Measurements from ENCODE around the gene EXOSC7. TPM values are rescaled to one million over a fixed set of nuclear protein-coding genes. Genes with fewer than 3 reads are reported as not detected.

The EXOSC7 gene
- polyA plus RNA-seq, 1 donor (not counting 4 experiments of a cell fraction or from before 2014, with no cell fraction given), result 94.4 TPM

- no peaks in the 10 kb centered on the region for H3K27me3 ChIP-seq (ENCODE audit: control insufficient read depth, extremely low read depth, insufficient read depth, low read length)
- dilution Hi-C loops (cut with MboI; ENCODE audit: extremely low pct_ligation_motif_present, low sequenced_read_pairs), result no loop called here
- DNase-seq (ENCODE audit: low read depth, low spot score) (no peak), FAIRE-seq (no peak)
- peaks cover 29% of the 10 kb centered on the region for H3K4me1 ChIP-seq (ENCODE audit: control insufficient read depth, extremely low read depth, insufficient read depth, low read length)
- TF ChIP-seq EZH2 (IDR thresholded peaks at IDR 0.05; ENCODE audit: low read length) (no peak), CTCF (optimal IDR thresholded peaks at IDR 0.05 in 1 of 3, IDR thresholded peaks at IDR 0.05 in 1 of 3, conservative IDR thresholded peaks at IDR 0.05 in 1 of 3; ENCODE audit: extremely low read depth in 1 of 3, insufficient read depth in 2 of 3, low read length in 3 of 3) (no peak)
- H4K20me1 ChIP-seq (ENCODE audit: control insufficient read depth, extremely low read depth, insufficient read depth, low read length), result no peaks in the 10 kb centered on the region
- no peak overlapping the region for H3K9ac ChIP-seq (ENCODE audit: control insufficient read depth, extremely low read depth, insufficient read depth, low read length)
- no peaks in the 10 kb centered on the region for H3K9me1 ChIP-seq (ENCODE audit: control insufficient read depth, extremely low read depth, insufficient read depth, low read length)
- no peak overlapping the region for H3K4me3 ChIP-seq (ENCODE audit: control insufficient read depth in 2 of 3, extremely low read depth in 1 of 3, insufficient read depth in 2 of 3, low read depth in 1 of 3, low read length in 3 of 3)
- H3K9me3 ChIP-seq (ENCODE audit: control insufficient read depth, low read depth, low read length), result no peaks in the 10 kb centered on the region
- H3K79me2 ChIP-seq (ENCODE audit: control insufficient read depth, insufficient read depth, low read length), result no peaks in the 10 kb centered on the region
- H3K4me2 ChIP-seq (ENCODE audit: control insufficient read depth, extremely low read depth, insufficient read depth, low read depth, low read length), result no peak overlapping the region
- H2AFZ ChIP-seq (ENCODE audit: control insufficient read depth, low read length), result no peak overlapping the region
- no peak overlapping the region for H3K27ac ChIP-seq (ENCODE audit: control insufficient read depth, insufficient read depth, low read length)
- peaks cover 29 to 40% of the 10 kb centered on the region in 2 experiments for H3K36me3 ChIP-seq (ENCODE audit: control insufficient read depth in 2 of 2, extremely low read depth in 1 of 2, insufficient read depth in 2 of 2, low read length in 2 of 2)
These were observed 31.0 kb downstream of the EXOSC7 start for GRCh38 chr3:45007091-45007490.

- no peak overlapping the region for H3K27ac ChIP-seq (ENCODE audit: control insufficient read depth, insufficient read depth, low read length)
- H3K4me3 ChIP-seq (ENCODE audit: control insufficient read depth in 2 of 3, extremely low read depth in 1 of 3, insufficient read depth in 2 of 3, low read depth in 1 of 3, low read length in 3 of 3), result no peak overlapping the region
- no peaks in the 10 kb centered on the region for H3K27me3 ChIP-seq (ENCODE audit: control insufficient read depth, extremely low read depth, insufficient read depth, low read length)
- H3K9ac ChIP-seq (ENCODE audit: control insufficient read depth, extremely low read depth, insufficient read depth, low read length), result no peak overlapping the region
- peaks cover 35% of the 10 kb centered on the region for H3K4me1 ChIP-seq (ENCODE audit: control insufficient read depth, extremely low read depth, insufficient read depth, low read length)
- no peaks in the 10 kb centered on the region for H4K20me1 ChIP-seq (ENCODE audit: control insufficient read depth, extremely low read depth, insufficient read depth, low read length)
- H3K4me2 ChIP-seq (ENCODE audit: control insufficient read depth, extremely low read depth, insufficient read depth, low read depth, low read length), result no peak overlapping the region
- H3K79me2 ChIP-seq (ENCODE audit: control insufficient read depth, insufficient read depth, low read length), result no peaks in the 10 kb centered on the region
- dilution Hi-C loops (cut with MboI; ENCODE audit: extremely low pct_ligation_motif_present, low sequenced_read_pairs), result no loop called here
- no peaks in the 10 kb centered on the region for H3K9me3 ChIP-seq (ENCODE audit: control insufficient read depth, low read depth, low read length)
- TF ChIP-seq CTCF (optimal IDR thresholded peaks at IDR 0.05 in 1 of 3, IDR thresholded peaks at IDR 0.05 in 1 of 3, conservative IDR thresholded peaks at IDR 0.05 in 1 of 3; ENCODE audit: extremely low read depth in 1 of 3, insufficient read depth in 2 of 3, low read length in 3 of 3), result no peak
- no peak for TF ChIP-seq EZH2 (IDR thresholded peaks at IDR 0.05; ENCODE audit: low read length)
- DNase-seq (ENCODE audit: low read depth, low spot score) (no peak), FAIRE-seq (peak; percentile 63)
- no peaks in the 10 kb centered on the region for H3K9me1 ChIP-seq (ENCODE audit: control insufficient read depth, extremely low read depth, insufficient read depth, low read length)
- H3K36me3 ChIP-seq (ENCODE audit: control insufficient read depth in 2 of 2, extremely low read depth in 1 of 2, insufficient read depth in 2 of 2, low read length in 2 of 2), result peaks cover 24 to 41% of the 10 kb centered on the region in 2 experiments
- no peak overlapping the region for H2AFZ ChIP-seq (ENCODE audit: control insufficient read depth, low read length)
These were observed 32.1 kb downstream of the EXOSC7 start for GRCh38 chr3:45008117-45008516.

All from keratinocyte (primary cell).